K562 (cell line): ENCODE data around the gene ACP4. TPM values are rescaled to one million over a fixed set of nuclear protein-coding genes. Genes with fewer than 3 reads are reported as not detected.

ENCODE experiments used
- BACH1 ChIP-seq: fragments of 200-800 bp; sonication (Bioruptor generic); IDR thresholded peaks from 2 replicates; pipeline ENCODE4 v1.6.1; 2016; ENCODE audit warnings: missing genetic modification characterization, missing compliant biosample characterization
- CREB5 ChIP-seq: fragments of 250-450 bp; sonication (Bioruptor Pico); IDR thresholded peaks from 2 replicates; pipeline ENCODE4 v1.5.0; 2020; ENCODE audit warnings: mild to moderate bottlenecking
- E2F3 ChIP-seq: fragments of 250-450 bp; sonication (Bioruptor Pico); IDR thresholded peaks from 2 replicates; pipeline ENCODE4 v1.4.0; 2020; ENCODE audit warnings: mild to moderate bottlenecking
- HMG20A ChIP-seq: fragments of 450-650 bp; formaldehyde crosslinking; conservative IDR thresholded peaks from 2 replicates; pipeline ENCODE4 v1.4.0; 2020; ENCODE audit warnings: mild to moderate bottlenecking, mixed read lengths
- NR2C1 ChIP-seq, 2 experiments: fragments of 450-650 bp; IDR thresholded peaks; 2 replicates each; pipeline ENCODE4 v1.6.1; 2017; ENCODE audit warnings: mild to moderate bottlenecking in 2 of 2, antibody characterized with exemption in 1 of 2, inconsistent platforms in 1 of 2, missing compliant biosample characterization in 1 of 2, missing genetic modification characterization in 1 of 2
- RREB1 ChIP-seq: fragments of 250-450 bp; sonication (Bioruptor Pico); IDR thresholded peaks from 2 replicates; pipeline ENCODE4 v1.4.0; 2020
- SREBF1 ChIP-seq: fragments of 150-350 bp; IDR thresholded peaks from 2 replicates; pipeline ENCODE4 v1.6.1; 2014; ENCODE audit warnings: antibody characterized with exemption, low read depth, low read length, borderline replicate concordance
- ZBTB7A ChIP-seq: IDR thresholded peaks from 2 replicates; pipeline ENCODE4 v1.6.1; 2011; ENCODE audit warnings: low read depth, mild to moderate bottlenecking, low read length, moderate library complexity, borderline replicate concordance; ENCODE audit not compliant: control insufficient read depth
- ZNF785 ChIP-seq: fragments of 250-450 bp; sonication (Bioruptor Pico); IDR thresholded peaks from 2 replicates; pipeline ENCODE4 v1.4.0; 2020; ENCODE audit warnings: mild to moderate bottlenecking
- polyA plus RNA-seq, 8 experiments: library from polyadenylated mRNA; depleted of rRNA in 4 of 8; stranded (reverse) in 5 of 8; unstranded in 3 of 8; fragments of >200 nt; fragmentation: Nextera tagmentation in 2 of 8; fragmentation: Illumina TruSeq in 1 of 8; extraction: Ambion mirVana in 2 of 8; extraction: Trizol in 1 of 8; gene quantifications; 2 replicates each; pipeline versions ENCODE4 v1.2.1 to v1.2.3, GENCODE V29; 2011 to 2014; ENCODE audit warnings: inconsistent platforms in 1 of 8, missing spikeins in 1 of 8
- total RNA-seq, 7 experiments: library from RNA; depleted of rRNA in 6 of 7; stranded (reverse); fragments of >200 nt in 6 of 7; fragmentation: Illumina TruSeq in 2 of 7; extraction: Trizol in 2 of 7; gene quantifications; 2 replicates each; pipeline versions ENCODE4 v1.2.1 to v1.2.3, GENCODE V29; 2011 to 2021; ENCODE audit warnings: low replicate concordance in 1 of 7
- TF ChIP-seq, protein P1 (sequence below): fragments of 450-650 bp; formaldehyde crosslinking; IDR thresholded peaks from 2 replicates; pipeline ENCODE4 v1.4.0; 2020; ENCODE audit warnings: mild to moderate bottlenecking, moderate library complexity
- TF ChIP-seq, protein P2 (sequence below): fragments of 250-450 bp; sonication (Bioruptor Pico); IDR thresholded peaks from 2 replicates; pipeline ENCODE4 v1.5.0; 2020; ENCODE audit warnings: mild to moderate bottlenecking, borderline replicate concordance

ACP4 gene
- total and polyA plus RNA-seq, 9 of the 15 experiments (the other 6 are each of a cell fraction or from before 2014, with no cell fraction given): not detected

- TF ChIP-seq SREBF1 (no peak), HMG20A (CRISPR knock-in tag) (no peak), ZBTB7A (peak; percentile 90), RREB1 (CRISPR knock-in tag) (no peak), NR2C1 (IDR thresholded peaks at IDR 0.05) (peak; percentile 34; the same call in 1 of the 2 replicates), NR2C1 (tag; IDR thresholded peaks at IDR 0.05) (no peak), CREB5 (peak; percentile 55; the same call in 1 of the 2 replicates), E2F3 (CRISPR knock-in tag) (peak; percentile 98), ZNF785 (CRISPR knock-in tag) (no peak), BACH1 (tag) (no peak)
- TF ChIP-seq, protein P1, sequence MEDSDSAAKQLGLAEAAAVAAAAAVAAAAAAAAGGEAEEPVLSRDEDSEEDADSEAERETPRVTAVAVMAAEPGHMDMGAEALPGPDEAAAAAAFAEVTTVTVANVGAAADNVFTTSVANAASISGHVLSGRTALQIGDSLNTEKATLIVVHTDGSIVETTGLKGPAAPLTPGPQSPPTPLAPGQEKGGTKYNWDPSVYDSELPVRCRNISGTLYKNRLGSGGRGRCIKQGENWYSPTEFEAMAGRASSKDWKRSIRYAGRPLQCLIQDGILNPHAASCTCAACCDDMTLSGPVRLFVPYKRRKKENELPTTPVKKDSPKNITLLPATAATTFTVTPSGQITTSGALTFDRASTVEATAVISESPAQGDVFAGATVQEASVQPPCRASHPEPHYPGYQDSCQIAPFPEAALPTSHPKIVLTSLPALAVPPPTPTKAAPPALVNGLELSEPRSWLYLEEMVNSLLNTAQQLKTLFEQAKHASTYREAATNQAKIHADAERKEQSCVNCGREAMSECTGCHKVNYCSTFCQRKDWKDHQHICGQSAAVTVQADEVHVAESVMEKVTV (CRISPR knock-in tag): no peak
- TF ChIP-seq, protein P2, sequence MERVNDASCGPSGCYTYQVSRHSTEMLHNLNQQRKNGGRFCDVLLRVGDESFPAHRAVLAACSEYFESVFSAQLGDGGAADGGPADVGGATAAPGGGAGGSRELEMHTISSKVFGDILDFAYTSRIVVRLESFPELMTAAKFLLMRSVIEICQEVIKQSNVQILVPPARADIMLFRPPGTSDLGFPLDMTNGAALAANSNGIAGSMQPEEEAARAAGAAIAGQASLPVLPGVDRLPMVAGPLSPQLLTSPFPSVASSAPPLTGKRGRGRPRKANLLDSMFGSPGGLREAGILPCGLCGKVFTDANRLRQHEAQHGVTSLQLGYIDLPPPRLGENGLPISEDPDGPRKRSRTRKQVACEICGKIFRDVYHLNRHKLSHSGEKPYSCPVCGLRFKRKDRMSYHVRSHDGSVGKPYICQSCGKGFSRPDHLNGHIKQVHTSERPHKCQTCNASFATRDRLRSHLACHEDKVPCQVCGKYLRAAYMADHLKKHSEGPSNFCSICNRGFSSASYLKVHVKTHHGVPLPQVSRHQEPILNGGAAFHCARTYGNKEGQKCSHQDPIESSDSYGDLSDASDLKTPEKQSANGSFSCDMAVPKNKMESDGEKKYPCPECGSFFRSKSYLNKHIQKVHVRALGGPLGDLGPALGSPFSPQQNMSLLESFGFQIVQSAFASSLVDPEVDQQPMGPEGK (CRISPR knock-in tag): no peak
These were observed 14.4 kb downstream of the ACP4 start (continued) for GRCh38 chr19:50804420-50805272.
